ENCODE results near the gene KIAA0825.

- no peak for TF ChIP-seq CTCF (IDR thresholded peaks at IDR 0.05)
- TF ChIP-seq POLR2A (IDR thresholded peaks at IDR 0.05) = no peak
- TF ChIP-seq EP300 (IDR thresholded peaks at IDR 0.05) = no peak
Measured at GRCh38 chr5:94375801-94376200, 242.6 kb downstream of the KIAA0825 start.
